Measurements from ENCODE around the gene CAVIN4. TPM values are rescaled to one million over a fixed set of nuclear protein-coding genes. Genes with fewer than 3 reads are reported as not detected.

CAVIN4 gene
- total and polyA plus RNA-seq, 2 experiments from 2014 or later = 3.0 to 6.0 TPM

DNA sequence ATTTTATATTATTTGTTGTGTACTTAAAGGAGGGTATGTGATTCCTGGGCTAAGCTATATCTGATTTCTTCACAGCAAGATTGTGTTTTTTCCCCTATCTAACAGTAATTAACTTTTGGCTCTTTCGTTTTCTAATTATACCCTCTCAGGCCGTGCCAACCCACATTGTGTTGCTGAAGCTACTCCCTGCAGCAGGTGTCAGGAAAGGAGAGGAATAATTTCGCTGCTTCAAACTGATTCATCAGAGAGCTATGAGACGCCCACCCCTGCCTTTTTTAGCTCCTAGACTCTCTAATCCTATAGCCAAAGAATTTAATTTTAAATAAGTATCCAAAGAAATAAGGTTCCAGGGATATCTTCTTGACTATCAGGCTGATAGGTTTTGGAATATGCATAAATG lies 3.8 kb downstream of the CAVIN4 start:
- H3F3A ChIP-seq (replicated peaks; ENCODE audit: low read depth) = no peaks in the 10 kb centered on the region
- TF ChIP-seq, protein P1, sequence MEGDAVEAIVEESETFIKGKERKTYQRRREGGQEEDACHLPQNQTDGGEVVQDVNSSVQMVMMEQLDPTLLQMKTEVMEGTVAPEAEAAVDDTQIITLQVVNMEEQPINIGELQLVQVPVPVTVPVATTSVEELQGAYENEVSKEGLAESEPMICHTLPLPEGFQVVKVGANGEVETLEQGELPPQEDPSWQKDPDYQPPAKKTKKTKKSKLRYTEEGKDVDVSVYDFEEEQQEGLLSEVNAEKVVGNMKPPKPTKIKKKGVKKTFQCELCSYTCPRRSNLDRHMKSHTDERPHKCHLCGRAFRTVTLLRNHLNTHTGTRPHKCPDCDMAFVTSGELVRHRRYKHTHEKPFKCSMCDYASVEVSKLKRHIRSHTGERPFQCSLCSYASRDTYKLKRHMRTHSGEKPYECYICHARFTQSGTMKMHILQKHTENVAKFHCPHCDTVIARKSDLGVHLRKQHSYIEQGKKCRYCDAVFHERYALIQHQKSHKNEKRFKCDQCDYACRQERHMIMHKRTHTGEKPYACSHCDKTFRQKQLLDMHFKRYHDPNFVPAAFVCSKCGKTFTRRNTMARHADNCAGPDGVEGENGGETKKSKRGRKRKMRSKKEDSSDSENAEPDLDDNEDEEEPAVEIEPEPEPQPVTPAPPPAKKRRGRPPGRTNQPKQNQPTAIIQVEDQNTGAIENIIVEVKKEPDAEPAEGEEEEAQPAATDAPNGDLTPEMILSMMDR (conservative IDR thresholded peaks at IDR 0.05; ENCODE audit: low read depth in 2 of 2) = no peak
- TF ChIP-seq EZH2 (IDR thresholded peaks at IDR 0.05; ENCODE audit: low read depth, unreplicated experiment) = no peak
- no peak for TF ChIP-seq NANOG (IDR thresholded peaks at IDR 0.05; ENCODE audit: borderline replicate concordance)
- no peak for TF ChIP-seq CREB1 (CRISPR knock-in tag; IDR thresholded peaks at IDR 0.05; ENCODE audit: low read depth)
- no peak for TF ChIP-seq JUNB (IDR thresholded peaks at IDR 0.05; ENCODE audit: unreplicated experiment)
- TF ChIP-seq STAT1 (IDR thresholded peaks at IDR 0.05; ENCODE audit: unreplicated experiment) = no peak
- TF ChIP-seq POLR2AphosphoS5 (IDR thresholded peaks at IDR 0.05; ENCODE audit: low read depth) = no peak
- no peak for TF ChIP-seq ZNF114 (CRISPR knock-in tag; IDR thresholded peaks at IDR 0.05)
- TF ChIP-seq ZNF331 (CRISPR knock-in tag; IDR thresholded peaks at IDR 0.05; ENCODE audit: low read depth) = no peak
- DNase-seq (ENCODE audit: low spot score) (no peak), ATAC-seq (no peak)
- no peak overlapping the region for H2AFZ ChIP-seq
- H3K4me3 Mint-ChIP-seq = no peak overlapping the region
- H3K36me3 Mint-ChIP-seq (ENCODE audit: low read depth) = peaks cover 7% of the 10 kb centered on the region; the same call in 2 of the 3 replicates
- no peaks in the 10 kb centered on the region for H3K9me2 ChIP-seq (ENCODE audit: insufficient read depth)
- peaks cover 8% of the 10 kb centered on the region for H3K36me3 ChIP-seq (ENCODE audit: insufficient read depth)
- no peak overlapping the region for H3K27ac Mint-ChIP-seq
- H3K4me3 ChIP-seq = no peak overlapping the region
- no peaks in the 10 kb centered on the region for H3K9me3 Mint-ChIP-seq
- H3K4me1 ChIP-seq (ENCODE audit: insufficient read depth) = no peaks in the 10 kb centered on the region
- H3K4me2 ChIP-seq = no peak overlapping the region
- no peaks in the 10 kb centered on the region for H3K79me2 ChIP-seq (replicated peaks; ENCODE audit: insufficient read depth)
- no peaks in the 10 kb centered on the region; the same call in 1 of the 2 replicates for H4K20me1 ChIP-seq (replicated peaks; ENCODE audit: insufficient read depth)
- H3K27ac ChIP-seq (ENCODE audit: low read depth) = no peak overlapping the region
- H3K27me3 Mint-ChIP-seq (ENCODE audit: insufficient read depth, low read depth, poor library complexity) = no peaks in the 10 kb centered on the region
- H3K4me1 Mint-ChIP-seq = no peaks in the 10 kb centered on the region
- H3K27me3 ChIP-seq (ENCODE audit: insufficient read depth) = no peaks in the 10 kb centered on the region

DNA sequence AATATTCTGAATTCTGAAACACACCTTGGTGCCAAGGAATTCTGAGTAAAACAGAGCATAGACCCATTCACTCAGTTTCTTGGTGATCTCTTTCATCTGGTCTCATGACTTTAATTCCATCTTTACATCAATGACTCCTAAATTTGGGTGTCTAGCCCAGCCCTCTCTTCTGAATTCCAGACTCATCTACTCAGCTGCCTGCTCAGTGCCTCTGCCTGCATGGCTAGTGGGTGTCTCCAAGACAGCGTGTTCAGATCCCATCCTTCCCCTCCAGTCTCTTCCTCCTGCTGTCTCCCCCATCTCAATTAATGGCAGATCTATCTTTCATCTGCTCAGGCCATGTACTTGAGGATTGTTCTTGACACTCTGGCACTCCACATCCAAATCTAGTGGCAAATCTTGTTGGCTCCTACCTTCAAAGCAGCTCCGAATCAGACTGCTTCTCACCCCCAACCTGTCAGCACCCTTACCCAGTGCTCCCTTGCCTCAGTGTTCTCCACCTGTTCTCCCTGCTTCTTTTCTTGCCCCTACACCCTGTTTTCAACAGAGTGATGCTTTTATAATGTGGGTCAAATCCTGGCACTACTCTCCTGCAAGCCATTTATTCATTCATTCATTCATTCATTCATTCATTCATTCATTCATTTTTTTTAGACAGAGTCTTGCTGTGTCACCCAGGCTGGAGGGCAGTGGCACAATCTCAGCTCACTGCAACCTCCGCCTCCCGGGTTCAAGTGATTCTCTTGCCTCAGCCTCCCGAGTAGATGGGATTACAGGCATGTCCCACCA lies 5.3 kb downstream of the CAVIN4 start:
- no peaks in the 10 kb centered on the region; the same call in 1 of the 2 replicates for H4K20me1 ChIP-seq (replicated peaks; ENCODE audit: insufficient read depth)
- H2AFZ ChIP-seq = no peak overlapping the region
- H3K4me3 Mint-ChIP-seq = no peak overlapping the region
- no peaks in the 10 kb centered on the region for H3K9me3 Mint-ChIP-seq
- H3K36me3 Mint-ChIP-seq (ENCODE audit: low read depth) = peaks cover 14% of the 10 kb centered on the region
- H3K9me2 ChIP-seq (ENCODE audit: insufficient read depth) = no peaks in the 10 kb centered on the region
- no peaks in the 10 kb centered on the region for H3K27me3 ChIP-seq (ENCODE audit: insufficient read depth)
- H3K27ac Mint-ChIP-seq = no peak overlapping the region
- no peak overlapping the region for H3K4me3 ChIP-seq
- no peaks in the 10 kb centered on the region for H3K79me2 ChIP-seq (replicated peaks; ENCODE audit: insufficient read depth)
- DNase-seq (ENCODE audit: low spot score) (no peak), ATAC-seq (no peak)
- H3K4me2 ChIP-seq = no peak overlapping the region
- H3K4me1 ChIP-seq (ENCODE audit: insufficient read depth) = no peaks in the 10 kb centered on the region
- H3K36me3 ChIP-seq (ENCODE audit: insufficient read depth) = peaks cover 8% of the 10 kb centered on the region; the same call in 1 of the 2 replicates
- no peaks in the 10 kb centered on the region for H3F3A ChIP-seq (replicated peaks; ENCODE audit: low read depth)
- H3K27ac ChIP-seq (ENCODE audit: low read depth) = no peak overlapping the region
- H3K4me1 Mint-ChIP-seq = no peaks in the 10 kb centered on the region
- H3K27me3 Mint-ChIP-seq (ENCODE audit: insufficient read depth, low read depth, poor library complexity) = no peaks in the 10 kb centered on the region
- TF ChIP-seq, protein P2, sequence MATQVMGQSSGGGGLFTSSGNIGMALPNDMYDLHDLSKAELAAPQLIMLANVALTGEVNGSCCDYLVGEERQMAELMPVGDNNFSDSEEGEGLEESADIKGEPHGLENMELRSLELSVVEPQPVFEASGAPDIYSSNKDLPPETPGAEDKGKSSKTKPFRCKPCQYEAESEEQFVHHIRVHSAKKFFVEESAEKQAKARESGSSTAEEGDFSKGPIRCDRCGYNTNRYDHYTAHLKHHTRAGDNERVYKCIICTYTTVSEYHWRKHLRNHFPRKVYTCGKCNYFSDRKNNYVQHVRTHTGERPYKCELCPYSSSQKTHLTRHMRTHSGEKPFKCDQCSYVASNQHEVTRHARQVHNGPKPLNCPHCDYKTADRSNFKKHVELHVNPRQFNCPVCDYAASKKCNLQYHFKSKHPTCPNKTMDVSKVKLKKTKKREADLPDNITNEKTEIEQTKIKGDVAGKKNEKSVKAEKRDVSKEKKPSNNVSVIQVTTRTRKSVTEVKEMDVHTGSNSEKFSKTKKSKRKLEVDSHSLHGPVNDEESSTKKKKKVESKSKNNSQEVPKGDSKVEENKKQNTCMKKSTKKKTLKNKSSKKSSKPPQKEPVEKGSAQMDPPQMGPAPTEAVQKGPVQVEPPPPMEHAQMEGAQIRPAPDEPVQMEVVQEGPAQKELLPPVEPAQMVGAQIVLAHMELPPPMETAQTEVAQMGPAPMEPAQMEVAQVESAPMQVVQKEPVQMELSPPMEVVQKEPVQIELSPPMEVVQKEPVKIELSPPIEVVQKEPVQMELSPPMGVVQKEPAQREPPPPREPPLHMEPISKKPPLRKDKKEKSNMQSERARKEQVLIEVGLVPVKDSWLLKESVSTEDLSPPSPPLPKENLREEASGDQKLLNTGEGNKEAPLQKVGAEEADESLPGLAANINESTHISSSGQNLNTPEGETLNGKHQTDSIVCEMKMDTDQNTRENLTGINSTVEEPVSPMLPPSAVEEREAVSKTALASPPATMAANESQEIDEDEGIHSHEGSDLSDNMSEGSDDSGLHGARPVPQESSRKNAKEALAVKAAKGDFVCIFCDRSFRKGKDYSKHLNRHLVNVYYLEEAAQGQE (IDR thresholded peaks at IDR 0.05; ENCODE audit: unreplicated experiment) = no peak
- TF ChIP-seq ZNF331 (CRISPR knock-in tag; IDR thresholded peaks at IDR 0.05; ENCODE audit: low read depth) (no peak), EZH2phosphoT487 (IDR thresholded peaks at IDR 0.05; ENCODE audit: unreplicated experiment) (no peak), STAT1 (IDR thresholded peaks at IDR 0.05; ENCODE audit: unreplicated experiment) (no peak), POLR2AphosphoS5 (IDR thresholded peaks at IDR 0.05; ENCODE audit: low read depth) (no peak)
